ENCODE data around the gene HSPA12A.

Gene HSPA12A

GRCh38 chr10:116787893-116788665, 45.7 kb upstream of the HSPA12A start (continued):
- TF ChIP-seq ZNF660 (tag by site-specific recombination; IDR thresholded peaks at IDR 0.05) (no peak), ZNF843 (tag by site-specific recombination; IDR thresholded peaks at IDR 0.05) (no peak), ZBTB48 (tag by site-specific recombination; IDR thresholded peaks at IDR 0.05) (no peak), PATZ1 (tag by site-specific recombination; IDR thresholded peaks at IDR 0.05) (0 out of 2 replicates have a peak, but pooled peaks have one; percentile 56), ZBTB26 (tag by site-specific recombination; optimal IDR thresholded peaks at IDR 0.05) (peak; percentile 33), ZNF274 (IDR thresholded peaks at IDR 0.05; ENCODE audit: low read length) (no peak), ZNF274 (tag by site-specific recombination; IDR thresholded peaks at IDR 0.05; ENCODE audit: borderline replicate concordance) (no peak), ZNF658 (tag by site-specific recombination; IDR thresholded peaks at IDR 0.05) (no peak), YY1 (tag by site-specific recombination; IDR thresholded peaks at IDR 0.05) (no peak), ZNF580 (tag by site-specific recombination; IDR thresholded peaks at IDR 0.05) (no peak), ZNF777 (tag by site-specific recombination; IDR thresholded peaks at IDR 0.05; ENCODE audit: borderline replicate concordance) (no peak), ZNF148 (tag by site-specific recombination; IDR thresholded peaks at IDR 0.05; ENCODE audit: borderline replicate concordance) (no peak), ZNF10 (tag by site-specific recombination; IDR thresholded peaks at IDR 0.05) (no peak), ZNF354C (tag by site-specific recombination; IDR thresholded peaks at IDR 0.05; ENCODE audit: borderline replicate concordance, low read depth) (no peak), ZNF280D (tag by site-specific recombination; IDR thresholded peaks at IDR 0.05) (no peak), ZNF184 (tag by site-specific recombination; IDR thresholded peaks at IDR 0.05) (no peak), ZNF211 (tag by site-specific recombination; IDR thresholded peaks at IDR 0.05; ENCODE audit: low read depth) (no peak), ZNF155 (tag by site-specific recombination; IDR thresholded peaks at IDR 0.05) (no peak), KLF7 (tag by site-specific recombination; IDR thresholded peaks at IDR 0.05; ENCODE audit: borderline replicate concordance) (no peak), MEIS1 (CRISPR knock-in tag; IDR thresholded peaks at IDR 0.05; ENCODE audit: borderline replicate concordance) (no peak)

Data from HEK293 (cell line).